ENCODE data around the gene ARMC2.
"Not testable (repeated sequence)": the region's sequence is repeated elsewhere in the genome, so short reads cannot be mapped to it uniquely, and the experiment has no call there.

ARMC2 gene

DNA sequence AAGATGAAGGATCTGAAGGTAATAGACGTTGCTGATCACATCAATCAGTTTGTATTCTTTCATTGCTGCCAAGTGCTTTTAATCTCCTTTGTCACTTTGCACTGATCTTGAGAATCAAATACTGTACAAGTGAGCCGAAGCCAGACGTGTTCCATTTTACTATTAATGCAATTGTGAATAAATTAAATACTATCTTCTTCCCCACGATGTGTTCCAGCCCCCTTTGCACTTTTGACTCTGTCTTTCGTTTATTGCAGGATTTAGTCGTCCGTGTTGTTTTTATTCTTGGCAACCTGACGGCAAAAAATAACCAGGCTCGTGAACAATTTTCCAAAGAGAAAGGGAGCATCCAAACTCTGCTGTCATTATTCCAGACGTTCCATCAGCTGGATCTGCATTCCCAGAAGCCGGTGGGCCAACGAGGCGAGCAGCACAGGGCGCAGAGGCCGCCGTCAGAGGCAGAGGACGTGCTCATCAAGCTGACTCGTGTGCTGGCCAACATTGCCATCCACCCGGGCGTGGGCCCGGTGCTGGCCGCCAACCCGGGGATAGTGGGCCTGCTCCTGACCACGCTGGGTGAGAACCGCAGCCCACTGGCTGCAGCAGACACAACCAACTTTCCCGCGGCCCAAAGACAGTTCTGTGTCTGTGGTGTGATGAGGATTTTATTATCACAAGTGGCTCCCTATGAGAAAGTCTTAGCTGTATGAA lies 104.7 kb downstream of the ARMC2 start:
- no peak for DNase-seq (ENCODE audit: low spot score)

DNA sequence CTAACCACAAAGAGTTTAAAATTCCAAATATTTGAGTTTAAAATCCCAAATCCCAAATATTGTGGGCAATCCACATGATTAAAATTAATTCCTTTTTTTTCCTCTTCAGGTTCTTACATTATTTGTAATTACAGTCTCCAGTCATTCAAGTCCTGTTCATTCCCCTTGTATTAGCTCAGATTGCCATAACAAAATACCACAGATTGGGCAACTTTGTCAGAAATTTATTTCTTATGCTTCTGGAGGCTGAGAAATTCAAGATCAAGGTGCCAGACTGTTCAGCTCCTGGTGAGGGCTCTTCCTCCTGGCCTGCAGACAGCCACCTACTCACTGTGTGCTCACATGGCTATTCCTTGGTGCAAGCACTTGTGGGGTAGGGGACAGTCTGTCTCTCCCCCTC lies 105.5 kb downstream of the ARMC2 start:
- no peak for DNase-seq (ENCODE audit: low spot score)

DNA sequence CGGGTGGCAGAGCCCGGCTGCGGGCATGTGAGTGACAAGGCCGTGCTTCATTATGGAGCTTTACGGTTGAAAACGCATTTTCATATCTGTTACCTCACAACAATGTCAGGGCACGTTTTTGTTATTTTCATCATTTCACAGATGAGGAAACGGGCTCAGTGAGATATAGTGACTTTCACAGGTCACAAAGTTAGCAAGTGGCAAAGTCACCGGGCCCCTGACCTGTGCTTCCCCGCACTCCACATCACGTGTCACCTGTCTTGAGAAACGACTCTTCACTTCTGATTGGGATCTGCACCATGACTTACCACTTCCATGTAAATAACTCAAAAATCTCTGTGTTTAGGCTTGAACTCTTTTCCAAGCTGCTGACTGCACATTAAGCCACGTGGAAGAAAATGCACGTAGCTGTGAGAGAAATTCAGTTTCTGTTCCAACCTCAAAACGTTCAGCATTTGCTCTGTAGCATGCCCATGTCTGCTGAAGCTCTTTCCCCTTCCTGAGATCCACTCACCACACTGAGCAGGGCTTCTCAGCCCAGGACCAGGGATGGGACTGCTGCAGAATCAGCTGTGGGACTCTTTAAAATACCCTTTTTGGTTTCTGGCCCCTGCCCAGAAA lies 107.2 kb downstream of the ARMC2 start:
- DNase-seq (ENCODE audit: low spot score): no peak

DNA sequence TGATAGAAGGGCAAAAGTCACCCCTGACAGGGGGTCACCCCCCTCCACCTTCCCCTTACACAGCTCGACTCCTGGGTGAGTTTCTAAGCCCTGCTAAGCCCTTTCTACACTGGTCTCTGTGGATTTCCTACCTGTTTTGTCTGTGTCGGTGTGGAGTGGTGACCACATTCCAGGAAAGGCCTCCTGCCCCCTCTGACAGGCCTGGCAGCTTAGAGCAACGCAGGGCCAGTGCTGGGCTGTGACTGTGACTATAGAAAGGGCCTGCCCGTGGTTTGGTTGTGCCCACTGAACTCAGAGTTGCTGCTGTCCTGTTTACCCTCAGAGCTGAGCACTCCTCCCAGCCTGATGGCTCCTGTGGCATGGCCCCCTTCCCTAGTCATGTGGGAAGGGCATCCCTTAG lies 109.0 kb downstream of the ARMC2 start:
- no peak for DNase-seq (ENCODE audit: low spot score)

DNA sequence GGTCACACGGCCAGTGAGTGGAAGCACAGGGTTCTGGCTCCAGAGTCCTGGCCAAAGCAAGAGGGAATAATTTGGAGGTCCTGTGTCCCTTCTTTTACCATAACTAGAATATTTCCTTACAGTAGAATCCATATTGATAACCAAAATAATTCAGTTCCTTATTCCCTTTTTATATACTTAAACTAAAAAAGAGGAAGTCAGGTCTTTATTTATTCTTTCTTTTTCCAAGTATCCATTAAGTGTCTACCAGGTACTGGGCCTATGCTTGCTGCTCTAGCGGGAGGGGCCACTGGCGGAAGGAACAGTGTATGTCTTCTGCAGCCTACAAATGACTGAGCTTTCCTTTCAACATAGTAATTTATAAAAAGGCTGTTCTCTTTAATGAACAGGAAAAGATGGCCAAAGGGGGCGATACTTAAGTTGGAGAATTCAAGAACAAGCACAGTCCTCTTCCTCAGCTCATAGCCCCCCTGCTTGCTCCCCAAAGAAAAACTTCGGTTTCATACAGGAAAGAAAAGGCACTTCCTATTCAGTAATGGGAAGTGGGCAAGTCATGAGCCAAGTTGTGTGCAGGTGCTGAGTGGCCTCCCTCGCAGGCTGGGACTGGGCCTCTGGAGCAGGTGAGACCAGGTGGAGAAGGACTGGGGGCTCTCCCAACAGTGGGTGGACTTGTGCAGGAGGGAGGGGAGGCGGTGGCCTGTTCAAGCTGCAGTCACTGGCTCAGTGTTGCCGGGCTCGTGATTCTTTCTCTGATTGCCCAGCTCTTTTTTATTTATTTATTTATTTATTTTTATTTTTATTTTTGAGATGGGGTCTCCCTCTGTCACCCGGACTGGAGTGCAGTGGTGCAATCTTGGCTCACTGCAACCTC lies 110.9 kb downstream of the ARMC2 start:
- DNase-seq (ENCODE audit: low spot score): no peak

DNA sequence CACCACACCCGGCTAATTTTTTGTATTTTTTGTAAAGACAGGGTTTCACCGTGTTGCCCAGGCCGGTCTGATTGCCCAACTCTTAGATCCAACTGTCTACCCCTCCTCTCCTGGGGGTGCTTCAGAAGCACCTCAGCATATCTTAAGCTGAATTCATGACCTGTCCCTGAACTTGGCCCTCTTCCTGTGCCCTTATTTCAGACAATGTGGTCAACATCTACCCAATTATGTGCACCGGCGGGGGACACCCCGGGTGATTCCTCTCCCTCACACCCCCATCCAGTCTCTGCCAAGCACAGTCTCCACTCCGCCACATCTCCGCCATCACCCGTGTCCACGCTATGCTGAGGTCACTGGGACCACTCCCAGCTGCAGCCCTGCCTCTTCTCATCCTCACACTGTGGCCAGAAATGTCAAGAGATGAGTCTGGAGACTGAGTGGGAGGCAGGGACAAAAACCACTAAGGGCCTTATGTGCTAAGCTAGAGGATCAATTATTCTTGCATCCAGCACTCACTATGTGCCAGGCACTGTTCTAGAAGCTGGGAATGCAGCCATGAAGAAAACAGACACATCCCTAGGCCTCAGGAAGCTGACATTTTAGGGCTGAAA lies 111.9 kb downstream of the ARMC2 start:
- no peak for DNase-seq (ENCODE audit: low spot score)

DNA sequence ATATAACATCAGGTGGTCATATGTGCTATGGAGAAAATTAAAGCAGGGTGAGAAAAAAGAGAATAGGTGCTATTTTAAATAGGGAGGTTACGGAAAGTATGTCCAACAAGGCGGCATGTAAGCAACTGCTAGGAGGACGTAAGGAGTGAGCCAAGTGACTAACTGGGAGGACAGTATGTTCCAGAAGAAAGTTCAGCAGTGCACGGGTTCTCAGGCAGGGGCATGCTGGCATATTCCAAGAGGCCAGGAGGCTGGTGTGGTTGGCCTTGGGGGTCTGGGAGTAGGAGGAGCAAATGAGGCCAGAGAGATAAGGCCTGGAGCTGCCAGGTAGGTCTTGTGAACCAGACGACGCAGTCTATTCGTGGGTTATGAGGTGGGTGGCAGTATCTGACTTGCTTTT lies 112.4 kb downstream of the ARMC2 start:
- no peak for DNase-seq (ENCODE audit: low spot score)

DNA sequence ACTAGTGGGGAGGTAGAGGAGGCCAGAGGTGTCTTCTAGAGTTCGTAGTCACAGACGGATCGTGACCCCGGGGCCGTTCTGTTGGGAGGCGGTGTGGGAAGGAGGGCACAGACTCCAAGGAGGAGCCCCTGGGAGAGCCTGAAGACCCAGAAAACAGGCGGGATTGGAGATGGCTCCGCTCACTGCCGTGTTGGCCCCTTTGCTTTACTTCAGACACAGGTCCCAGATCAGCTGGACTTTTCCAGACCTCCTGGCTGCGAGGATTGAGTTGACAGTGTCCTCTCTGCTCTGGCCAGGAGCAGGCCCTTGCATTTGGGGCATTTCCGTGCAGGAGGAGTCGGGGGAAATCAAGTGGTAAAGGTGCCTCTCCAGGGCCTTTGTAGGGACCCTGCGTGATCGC lies 112.9 kb downstream of the ARMC2 start:
- DNase-seq (ENCODE audit: low spot score): no peak

DNA sequence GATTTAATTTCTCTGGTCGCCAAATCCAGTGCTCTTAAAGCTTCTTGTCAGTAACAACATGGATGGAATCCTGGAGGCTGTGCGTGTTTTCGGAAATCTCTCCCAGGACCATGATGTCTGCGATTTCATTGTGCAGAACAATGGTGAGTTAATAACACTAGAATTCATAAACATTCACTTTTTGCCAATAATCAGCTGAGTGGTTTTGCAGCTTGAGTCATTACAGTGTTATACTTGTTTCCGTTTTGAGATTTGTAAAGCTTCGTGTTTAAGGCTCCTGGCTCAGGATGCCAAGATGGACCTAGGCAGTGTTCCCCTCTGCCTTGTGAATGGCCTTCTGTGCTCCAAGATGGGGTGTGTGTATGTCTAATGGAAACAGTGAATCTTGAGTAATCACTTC lies 113.8 kb downstream of the ARMC2 start:
- no peak for DNase-seq (ENCODE audit: low spot score)

DNA sequence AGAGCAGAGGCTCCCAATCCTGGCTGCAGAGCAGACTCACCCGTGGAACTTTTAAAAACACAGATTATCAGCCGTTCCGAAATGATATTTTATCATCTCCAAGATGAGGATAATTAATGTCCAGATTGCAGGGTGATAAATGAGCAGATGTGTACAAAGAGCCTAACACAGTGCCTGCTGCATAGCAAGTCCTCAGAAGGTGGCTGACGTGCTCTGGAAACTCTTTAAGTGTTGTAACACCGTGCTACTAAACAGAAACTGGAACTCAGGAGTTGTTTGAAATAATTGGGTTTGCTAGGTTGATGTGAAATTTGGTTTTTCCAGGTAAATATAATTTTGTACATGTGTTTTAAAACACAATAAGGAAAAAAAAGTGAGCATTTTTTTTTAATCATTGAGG lies 118.0 kb downstream of the ARMC2 start:
- DNase-seq (ENCODE audit: low spot score): no peak

DNA sequence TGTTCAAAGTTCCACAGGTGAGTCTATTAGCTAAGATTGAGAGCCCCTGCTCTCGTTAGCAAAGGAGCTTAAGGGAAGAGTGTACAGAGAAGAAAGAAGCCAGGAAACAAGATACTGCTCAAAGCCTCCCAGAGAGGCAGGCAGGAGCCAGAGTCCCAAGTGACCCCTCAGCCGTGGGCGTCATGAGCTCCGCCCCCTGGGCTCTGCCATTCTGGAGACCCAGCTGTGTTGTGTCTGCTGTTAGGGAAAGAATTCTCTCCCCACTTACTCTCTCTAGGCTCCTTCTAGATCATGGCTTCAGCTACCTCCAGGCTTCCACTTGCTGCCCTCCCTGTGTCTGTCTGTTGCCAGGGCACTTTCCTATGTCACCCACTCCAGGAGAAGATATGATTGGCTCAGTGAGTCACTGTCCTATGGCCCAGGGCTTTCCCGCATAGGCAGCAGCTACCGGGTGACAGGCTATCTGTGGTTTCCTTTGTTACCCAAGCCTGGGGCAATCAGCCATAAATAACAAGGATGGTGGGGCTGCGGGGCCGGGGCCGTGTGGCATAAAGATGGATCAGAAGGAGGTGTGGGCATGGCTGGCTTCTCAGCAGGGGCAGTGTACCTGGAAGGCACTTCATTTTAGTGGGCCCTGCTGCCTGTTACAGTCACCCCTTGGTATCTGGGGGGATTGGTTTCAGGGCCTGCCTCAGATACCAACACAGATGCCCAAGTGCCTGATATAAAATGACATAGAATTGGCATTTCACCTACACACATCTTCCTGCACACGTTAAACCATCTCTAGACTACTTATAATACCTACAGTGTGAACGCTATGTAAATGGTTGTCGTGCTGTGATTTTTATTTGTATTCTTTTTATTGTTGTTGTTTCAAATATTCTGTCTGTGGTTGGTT lies 118.9 kb downstream of the ARMC2 start:
- DNase-seq (ENCODE audit: low spot score): no peak

DNA sequence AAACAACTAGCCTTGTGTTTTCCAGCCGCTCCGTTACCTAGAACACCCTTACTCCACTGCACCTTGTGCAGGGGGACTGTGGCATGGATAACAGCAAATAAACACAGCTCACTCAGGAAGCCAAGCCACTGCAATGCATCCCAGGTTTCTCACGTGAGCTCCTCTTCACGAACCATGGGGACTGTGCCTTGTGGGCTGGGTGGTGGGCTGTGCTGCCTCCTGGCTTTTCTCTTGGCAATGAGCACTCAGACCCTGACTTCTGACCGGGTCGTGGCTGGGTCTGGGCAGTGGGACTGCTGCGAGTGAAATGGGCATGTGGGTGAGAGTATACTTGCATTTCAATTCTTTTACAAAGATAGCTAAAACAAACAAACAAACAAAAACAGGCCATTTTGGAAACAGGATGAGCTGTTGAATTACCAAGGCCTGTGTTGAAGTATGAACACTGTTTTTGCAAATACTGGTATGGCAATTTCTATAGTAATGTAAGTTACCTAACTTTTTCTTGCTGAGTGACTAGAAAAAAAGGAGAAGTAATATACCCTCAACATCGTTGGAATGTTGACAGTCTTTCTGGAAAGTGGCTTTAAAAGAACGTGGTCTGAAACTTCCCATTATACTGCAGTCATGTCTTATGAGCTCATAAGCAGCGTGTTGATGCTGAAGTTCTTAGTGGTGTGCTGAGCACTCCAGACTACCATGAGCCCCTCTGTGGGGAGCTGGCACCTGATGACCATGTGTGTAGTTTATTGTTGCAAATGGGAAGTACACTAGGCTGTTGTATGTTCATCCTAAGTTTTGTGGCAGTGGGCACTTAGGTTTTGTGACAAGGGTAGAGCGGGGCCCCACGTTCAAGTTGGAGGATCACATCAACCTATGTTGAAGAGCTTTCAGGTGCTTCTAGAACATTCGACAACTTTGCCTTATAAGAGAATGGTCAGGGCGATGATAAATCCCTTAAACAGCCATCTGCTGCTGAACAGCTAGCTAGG lies 120.4 kb downstream of the ARMC2 start:
- no peak for DNase-seq (ENCODE audit: low spot score)

DNA sequence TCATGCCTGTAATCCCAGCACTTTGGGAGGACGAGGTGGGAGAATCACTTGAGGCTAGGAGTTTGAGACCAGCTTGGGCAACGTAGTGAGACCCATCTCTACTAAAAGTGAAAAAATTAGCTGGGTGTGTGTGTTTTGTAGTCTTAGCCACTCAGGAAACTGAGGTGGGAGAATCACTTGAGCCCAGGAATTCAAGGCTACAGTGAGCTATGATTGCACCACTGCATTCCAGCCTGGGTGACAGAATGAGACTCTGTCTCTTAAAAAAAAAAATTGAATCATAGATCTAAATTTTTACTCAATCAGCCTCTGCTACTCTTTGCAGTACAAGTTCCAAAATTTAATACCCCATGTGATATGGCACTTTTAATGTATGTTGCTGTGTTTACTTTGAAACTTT lies 121.6 kb downstream of the ARMC2 start:
- DNase-seq (ENCODE audit: low spot score): no peak

DNA sequence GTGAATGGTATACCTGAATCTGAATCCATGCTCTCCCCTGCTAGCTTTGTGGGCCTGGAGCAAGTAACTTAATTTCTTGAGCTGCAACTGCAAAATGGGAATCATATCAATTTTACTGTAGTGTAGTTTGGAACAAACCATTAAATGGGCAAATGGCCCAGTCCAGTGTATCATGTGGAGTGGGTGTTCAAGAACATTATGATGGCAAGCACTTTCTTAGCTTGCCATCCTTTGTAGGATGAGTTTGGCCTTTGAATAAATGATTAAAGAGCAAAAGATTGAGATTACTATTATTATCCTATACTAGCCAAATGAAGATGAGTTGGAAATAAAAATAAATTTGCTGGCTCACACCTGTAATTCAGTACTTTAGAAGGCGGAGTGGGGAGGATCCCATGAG lies 126.0 kb downstream of the ARMC2 start:
- no peak for DNase-seq (ENCODE audit: low spot score)

DNA sequence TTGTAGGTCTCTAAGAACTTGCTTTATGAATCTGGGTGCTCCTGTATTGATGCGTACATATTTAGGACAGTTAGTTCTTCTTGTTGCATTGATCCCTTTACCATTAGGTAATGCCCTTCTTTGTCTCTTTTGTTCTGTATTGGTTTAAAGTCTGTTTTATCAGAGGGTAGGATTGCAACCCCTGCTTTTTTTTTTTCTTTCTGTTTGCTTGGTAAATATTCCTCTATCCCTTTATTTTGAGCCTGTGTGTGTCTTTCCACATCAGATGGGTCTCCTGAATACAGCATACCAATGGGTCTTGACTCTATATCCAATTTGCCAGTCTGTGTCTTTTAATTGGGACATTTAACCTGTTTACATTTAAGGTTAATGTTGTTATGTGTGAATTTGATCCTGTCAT lies 130.4 kb downstream of the ARMC2 start:
- DNase-seq (ENCODE audit: low spot score): not testable (repeated sequence)

DNA sequence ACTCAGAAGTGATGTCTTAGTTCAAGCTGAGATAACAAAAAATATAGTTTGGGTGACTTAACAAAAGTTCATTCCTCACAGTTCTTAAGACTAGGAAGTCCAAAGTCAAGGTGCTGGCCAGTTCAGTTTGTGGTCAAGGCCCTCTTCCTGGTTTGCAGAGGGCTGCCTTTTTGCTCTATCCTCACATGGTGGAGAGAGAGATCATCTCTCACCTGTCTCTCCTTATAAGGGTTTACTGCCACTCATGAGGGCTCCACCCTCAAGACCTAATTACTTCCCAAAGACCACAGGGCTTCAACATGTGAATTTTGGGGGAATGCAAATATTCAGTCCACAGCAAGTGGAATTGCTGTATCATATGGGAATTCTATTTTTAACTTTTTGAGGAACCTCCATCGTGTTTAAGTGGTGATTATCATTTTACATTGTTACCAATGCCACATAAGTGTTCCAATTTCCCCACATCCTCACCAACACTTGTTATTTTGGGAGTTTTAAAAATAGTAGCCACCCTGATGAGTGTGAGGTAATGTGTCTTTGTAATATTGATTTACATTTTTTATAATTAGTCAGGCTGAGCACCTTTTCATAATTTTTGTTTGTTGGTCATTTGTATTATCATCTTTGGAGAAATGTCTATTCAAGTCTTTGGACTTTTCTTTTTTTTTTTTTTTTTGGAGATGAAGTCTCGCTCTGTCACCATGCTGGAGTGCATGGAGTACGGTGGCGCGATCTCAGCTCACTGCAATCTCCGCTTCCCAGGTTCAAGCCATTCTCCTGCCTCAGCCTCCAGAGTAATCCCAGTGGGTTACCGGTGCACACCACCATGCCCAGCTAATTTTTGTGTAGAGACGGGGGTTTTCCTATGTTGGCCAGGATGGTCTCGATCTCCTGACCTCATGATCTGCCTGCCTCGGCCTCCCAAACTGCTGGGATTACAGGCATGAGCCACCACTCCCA lies 134.2 kb downstream of the ARMC2 start:
- no peak for DNase-seq (ENCODE audit: low spot score)

DNA sequence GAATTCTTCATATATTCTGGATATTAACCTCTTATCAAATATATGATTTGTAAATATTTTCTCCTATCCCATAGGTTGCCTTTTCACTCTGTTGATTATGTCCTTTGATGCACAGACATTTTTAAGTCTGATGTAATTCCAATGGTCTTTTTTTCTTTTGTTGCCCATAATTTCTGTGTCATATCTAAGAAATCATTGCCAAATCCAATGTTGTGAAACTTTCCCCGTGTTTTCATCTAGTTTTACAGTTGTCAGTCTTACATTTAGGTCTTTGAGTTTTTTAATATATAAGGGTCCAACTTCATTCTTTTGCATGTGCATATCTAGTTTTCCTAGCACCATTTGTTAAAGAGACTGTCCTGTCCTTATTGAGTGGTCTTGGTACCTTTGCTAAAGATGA lies 134.9 kb downstream of the ARMC2 start:
- no peak for DNase-seq (ENCODE audit: low spot score)

DNA sequence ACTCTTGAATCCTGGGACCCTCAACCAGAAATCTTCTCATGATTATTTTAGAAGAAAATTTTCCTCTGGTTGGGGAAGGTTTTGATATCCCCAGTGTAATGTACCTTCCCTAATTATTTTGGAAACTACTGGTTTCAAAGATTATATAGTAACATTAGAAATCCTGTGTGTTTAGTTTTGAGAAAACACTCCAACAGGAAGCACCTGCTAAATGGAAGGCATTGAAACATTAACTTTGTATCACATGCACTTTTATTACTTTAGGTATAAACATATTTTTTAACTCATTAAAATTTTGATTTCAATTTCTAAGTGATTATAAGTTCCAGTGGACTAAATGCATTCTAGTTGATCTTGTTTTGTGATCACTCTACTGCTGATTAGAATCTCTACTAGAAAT lies 137.1 kb downstream of the ARMC2 start:
- DNase-seq (ENCODE audit: low spot score): no peak

DNA sequence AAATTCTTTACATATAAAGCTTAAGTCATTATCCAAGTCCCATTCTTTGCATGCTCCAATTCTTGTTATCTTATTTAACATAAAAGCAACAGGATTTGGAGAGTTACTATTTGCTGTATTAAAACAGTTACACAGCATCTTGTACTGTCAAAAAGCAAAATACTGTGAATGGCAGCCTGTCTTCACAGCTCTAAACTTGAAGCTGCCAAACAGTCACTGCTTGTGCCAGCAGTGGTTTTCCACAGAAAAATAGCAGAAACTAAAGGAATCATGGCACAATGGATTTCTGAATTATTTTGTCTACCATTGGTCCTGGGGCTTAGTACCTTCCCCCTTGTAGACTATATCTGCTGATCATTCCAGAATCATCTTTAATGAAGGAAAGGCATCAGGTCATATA lies 138.9 kb downstream of the ARMC2 start:
- DNase-seq (ENCODE audit: low spot score): no peak

Measured in hematopoietic multipotent progenitor cell treated with erythropoietin and hydrocortisone succinate and interleukin-3 and kit ligand, for 15 days (in vitro differentiated cells).